Body of pancreas (tissue), 4 donors: ENCODE results near the gene NUDT13.

Experiments used
- POLR2A ChIP-seq, 3 donors: fragments of 450-650 bp; IDR thresholded peaks; one replicate each; pipeline ENCODE4 v1.6.1; 2016; ENCODE audit warnings: antibody characterized with exemption in 3 of 3, mild to moderate bottlenecking in 2 of 3
- TF ChIP-seq, protein P1 (sequence below), 7 experiments: fragments of 450-650 bp in 4 of 7; fragments of 200-600 bp in 3 of 7; sonication (generic) in 3 of 7; IDR thresholded peaks; one replicate each; pipeline ENCODE4 v1.5.1; 2016 to 2019; ENCODE audit warnings: antibody characterized with exemption in 7 of 7

- TF ChIP-seq, protein P1, sequence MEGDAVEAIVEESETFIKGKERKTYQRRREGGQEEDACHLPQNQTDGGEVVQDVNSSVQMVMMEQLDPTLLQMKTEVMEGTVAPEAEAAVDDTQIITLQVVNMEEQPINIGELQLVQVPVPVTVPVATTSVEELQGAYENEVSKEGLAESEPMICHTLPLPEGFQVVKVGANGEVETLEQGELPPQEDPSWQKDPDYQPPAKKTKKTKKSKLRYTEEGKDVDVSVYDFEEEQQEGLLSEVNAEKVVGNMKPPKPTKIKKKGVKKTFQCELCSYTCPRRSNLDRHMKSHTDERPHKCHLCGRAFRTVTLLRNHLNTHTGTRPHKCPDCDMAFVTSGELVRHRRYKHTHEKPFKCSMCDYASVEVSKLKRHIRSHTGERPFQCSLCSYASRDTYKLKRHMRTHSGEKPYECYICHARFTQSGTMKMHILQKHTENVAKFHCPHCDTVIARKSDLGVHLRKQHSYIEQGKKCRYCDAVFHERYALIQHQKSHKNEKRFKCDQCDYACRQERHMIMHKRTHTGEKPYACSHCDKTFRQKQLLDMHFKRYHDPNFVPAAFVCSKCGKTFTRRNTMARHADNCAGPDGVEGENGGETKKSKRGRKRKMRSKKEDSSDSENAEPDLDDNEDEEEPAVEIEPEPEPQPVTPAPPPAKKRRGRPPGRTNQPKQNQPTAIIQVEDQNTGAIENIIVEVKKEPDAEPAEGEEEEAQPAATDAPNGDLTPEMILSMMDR (IDR thresholded peaks at IDR 0.05): no peak
- TF ChIP-seq POLR2A (IDR thresholded peaks at IDR 0.05): no peak
Measured at GRCh38 chr10:73084209-73084608, 26.0 kb upstream of the NUDT13 start.
